ENCODE measurements around the gene IGSF21.

Gene IGSF21

GRCh38 chr1:18182398-18183160 lies 75.0 kb downstream of the IGSF21 start:
- DNase-seq: no peak

DNA sequence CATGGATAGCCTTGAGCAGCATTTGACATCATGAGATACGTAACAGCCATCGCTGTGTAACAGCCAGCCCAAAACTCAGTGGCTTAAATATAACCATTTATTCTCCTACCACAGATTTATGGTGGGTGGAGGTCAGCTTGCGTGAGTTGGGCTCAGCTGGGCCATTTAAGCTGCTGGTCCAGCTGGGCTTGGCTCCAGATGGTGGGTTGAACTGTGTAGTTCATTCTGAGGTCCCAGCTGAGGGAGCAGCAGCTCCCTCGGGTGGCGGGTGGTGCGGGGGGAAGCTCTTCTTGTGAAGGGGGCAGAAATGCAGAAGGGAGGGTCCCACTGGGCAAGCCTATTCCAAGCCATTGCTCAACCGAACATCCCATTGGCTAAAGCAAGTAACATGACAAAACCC lies 75.9 kb downstream of the IGSF21 start:
- no peak for DNase-seq

GRCh38 chr1:18187054-18187453 lies 79.5 kb downstream of the IGSF21 start:
- DNase-seq: no peak

DNA sequence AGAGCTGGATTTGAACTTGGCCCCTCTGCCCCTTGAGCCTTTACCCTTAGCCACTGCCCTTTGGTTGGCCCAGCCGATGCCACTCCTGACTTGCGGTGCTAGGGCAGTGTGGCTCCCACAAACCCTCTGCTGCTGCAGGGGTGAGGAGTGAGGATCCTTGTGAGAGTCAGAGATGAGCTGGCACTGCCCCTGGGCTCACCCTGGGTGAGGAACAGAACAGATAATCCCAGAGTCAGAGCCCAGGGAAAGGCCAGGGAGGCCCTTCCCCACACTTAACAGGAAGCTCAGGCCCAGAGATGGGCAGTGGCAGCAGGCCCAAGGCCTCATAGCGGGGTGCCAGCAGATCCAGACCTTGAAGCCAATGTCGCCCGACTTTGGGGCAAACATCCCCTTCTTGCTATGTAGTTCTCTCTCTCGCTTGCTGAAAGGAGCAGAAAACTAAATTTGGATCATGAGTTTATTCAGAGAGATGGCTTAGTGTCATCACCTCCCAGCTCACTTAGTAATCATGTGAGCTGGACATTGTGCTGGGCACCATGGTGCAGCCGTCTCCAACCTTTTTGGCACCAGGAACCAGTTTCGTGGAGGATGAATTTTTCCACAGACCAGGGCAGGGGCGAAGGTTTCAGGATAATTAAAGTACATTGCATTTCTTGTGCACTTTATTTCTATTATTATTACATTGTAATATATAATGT lies 81.4 kb downstream of the IGSF21 start:
- no peak for DNase-seq

DNA sequence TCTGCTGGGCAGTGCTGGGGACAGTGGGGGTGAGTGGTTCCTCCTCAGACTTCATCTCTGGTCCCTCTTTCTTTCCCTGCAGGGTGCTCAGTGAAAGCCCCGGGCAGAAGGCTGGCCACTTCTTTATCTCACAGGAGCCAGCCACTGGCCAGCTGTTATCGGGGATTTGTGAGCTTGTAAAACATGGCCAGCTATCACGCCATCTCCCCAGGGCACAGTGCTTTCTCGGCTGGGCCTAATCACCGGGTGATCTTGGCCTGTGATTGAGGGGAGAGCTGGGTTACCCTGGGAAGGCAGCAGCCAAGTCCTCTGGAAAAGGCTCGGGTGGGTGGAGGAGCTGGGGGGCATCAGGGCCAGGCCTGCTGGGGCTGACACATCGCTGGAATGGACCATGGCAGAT lies 83.0 kb downstream of the IGSF21 start:
- DNase-seq: no peak

DNA sequence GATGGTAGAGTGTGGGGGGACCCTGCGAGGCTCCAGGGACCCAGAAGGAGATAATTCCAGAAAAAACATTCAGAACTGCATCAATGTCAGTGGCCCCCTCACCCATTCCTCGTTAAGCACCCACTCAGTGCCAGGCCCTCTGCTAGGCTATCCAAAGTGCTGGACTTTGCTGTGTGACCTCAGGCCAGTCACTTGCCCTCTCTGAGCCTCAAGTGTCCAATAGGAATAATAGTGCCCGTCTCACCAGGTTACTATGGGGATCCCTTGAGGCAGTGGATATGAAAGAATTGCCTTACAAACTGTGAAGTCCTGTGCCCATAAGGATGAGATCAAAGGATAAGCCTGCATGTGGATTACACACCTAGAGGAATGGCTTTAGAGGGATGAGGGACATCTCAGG lies 83.4 kb downstream of the IGSF21 start:
- no peak for DNase-seq

- no peak for DNase-seq
Observed at GRCh38 chr1:18191481-18192155, 84.0 kb downstream of the IGSF21 start.

- DNase-seq: no peak
Observed at GRCh38 chr1:18192182-18192581, 84.6 kb downstream of the IGSF21 start.

GRCh38 chr1:18192974-18193373 lies 85.4 kb downstream of the IGSF21 start:
- DNase-seq: no peak

DNA sequence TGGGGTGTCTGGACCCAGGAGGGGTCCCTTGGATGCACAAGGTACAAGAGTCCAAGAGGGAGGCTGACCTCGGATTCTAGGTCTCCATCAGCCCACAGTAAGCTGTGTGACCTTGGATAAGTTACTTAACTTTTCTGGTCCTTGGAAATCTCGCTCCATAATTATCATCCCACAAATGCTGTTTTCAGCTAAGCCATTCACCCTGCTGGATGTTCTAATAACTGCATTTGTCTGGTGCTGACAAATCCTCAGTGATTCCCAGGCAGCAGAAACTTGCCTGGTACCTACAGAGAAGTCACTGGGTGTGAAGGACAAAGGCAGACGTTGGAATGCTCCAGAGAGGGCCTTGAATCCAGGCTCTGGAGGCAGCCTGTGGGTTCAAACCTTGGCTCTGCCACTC lies 89.7 kb downstream of the IGSF21 start:
- DNase-seq: no peak

DNA sequence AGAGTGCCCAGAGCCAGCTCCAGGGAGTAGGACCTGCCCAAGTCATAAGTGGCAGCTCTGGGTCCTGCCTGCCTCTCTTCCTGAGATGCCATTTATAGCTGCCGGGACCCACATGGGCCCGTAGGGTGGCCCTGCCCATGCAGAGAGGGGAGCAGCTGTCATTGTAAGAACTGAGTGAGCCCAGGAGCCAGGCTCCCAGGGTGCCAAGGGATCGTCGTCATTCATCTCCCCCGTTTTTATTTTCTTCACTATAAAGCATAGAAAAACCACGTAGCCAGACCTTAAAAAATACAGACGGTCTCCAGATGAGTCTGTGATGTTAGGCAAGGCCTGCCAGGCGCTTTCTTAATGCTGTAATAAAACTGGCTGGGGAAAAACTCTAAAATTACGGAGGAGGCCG lies 90.7 kb downstream of the IGSF21 start:
- DNase-seq: no peak

DNA sequence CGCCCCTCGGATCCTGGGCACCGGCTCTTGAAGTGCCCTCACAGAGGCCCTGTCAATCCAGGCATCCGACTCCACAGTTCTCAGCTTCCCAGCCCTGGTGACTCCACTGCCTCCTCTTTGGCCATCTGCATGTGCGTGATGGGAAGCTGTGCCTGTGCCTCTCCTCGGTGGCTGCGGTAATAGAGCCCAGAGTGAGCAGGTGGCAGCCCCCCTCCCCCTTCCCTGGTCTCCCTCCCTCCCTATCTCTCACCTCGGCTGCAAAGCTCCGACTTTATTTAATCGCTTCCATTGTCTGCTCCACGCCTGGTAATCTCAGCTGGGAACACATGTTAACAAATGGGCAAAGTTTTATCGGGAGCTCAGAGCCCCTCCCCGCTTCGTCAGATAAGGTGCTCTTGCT lies 91.9 kb downstream of the IGSF21 start:
- DNase-seq: no peak

- no peak for DNase-seq
Observed at GRCh38 chr1:18200136-18200717, 92.6 kb downstream of the IGSF21 start.

GRCh38 chr1:18200918-18201317 lies 93.3 kb downstream of the IGSF21 start:
- no peak for DNase-seq

GRCh38 chr1:18201997-18202719 lies 94.6 kb downstream of the IGSF21 start:
- no peak for DNase-seq

DNA sequence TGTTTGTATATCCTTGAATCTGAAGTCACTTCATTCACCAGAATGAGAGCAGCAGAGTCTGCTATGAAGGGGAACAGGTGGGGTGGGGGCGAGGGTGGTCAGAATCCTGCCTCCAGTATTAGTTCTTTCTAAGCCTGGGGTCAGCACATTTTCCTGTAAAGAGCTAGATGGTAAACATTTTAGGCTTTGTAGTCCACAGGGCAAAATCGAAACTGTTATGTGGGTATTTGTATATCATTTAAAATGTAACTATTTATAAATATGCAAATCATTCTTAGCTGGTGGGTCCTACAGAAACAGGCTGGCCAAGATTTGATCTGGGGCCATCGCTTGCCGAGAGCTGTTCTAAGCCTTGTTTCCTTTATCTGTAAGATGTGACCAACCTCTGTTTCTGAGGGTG lies 96.0 kb downstream of the IGSF21 start:
- no peak for DNase-seq

GRCh38 chr1:18204575-18204974 lies 97.0 kb downstream of the IGSF21 start:
- no peak for DNase-seq

DNA sequence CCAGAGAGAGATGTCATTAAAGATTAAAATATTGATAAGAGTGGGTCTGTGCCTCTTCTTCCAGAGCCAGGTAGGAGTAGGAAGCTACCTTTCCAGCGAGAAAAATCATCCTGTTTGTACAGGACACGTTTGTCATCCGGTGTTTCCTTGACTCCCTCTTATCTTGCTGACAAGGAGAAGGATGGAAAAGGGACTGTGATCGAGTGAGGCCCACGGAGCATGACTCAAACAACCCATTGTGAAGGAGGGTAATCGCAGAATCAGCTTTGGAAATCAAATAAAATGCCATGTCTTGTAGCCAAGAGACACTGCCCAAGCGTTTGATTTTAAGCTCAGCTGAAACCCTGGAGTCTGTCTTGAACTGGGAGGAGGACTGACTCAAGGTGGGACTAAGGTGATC lies 97.7 kb downstream of the IGSF21 start:
- no peak for DNase-seq

DNA sequence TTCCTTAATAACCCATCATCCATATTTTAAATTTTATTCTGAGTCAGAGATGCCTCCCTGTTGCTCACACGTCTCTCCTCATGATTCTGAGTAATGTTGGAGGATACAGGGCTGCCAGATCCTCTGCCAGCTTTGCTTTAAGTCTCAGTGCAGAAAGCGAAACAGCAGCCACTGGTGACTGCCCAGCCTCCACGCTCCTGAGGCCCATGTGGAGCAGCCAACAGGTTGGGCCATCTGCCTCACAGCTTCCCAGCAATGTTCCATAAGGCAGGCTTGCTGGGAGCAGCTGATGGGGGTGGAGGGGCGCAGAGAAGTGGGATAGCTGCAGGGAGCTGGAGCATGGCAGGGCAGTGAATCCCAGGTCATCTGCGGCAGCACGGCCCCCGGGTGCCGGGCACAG lies 104.2 kb downstream of the IGSF21 start:
- DNase-seq: no peak

DNA sequence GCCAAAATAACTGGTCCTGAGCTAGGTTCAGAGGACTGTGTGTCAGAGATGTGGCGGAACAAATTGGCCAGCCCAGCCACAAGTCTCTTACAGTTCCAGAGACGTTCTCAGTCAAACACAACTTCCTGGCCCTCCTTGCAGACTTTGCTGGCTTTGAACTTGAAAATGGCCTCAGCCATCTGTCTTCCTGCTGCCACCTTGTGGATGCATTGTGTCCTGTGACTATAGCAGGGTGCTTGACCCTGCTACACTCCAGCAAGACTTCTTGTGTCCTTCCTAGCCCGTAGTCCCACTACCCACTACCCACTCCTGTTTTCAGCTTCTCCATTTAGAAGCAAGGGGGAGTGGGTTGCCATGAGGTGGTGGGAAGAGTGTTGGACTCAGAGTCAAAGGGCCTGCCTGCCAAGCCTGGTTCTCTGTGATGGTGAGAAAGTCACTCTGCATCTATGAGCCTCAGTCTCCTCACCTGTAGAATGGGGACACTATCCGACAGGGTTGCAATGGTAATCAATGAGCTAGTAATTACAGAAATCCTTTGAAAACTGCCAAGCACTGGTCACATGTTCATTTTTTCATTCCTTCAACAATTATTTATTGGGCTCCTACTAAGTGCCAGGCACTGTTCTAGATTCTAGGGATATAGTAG lies 109.9 kb downstream of the IGSF21 start:
- peak in 1 of 5 experiments; percentile 14 for DNase-seq

- DNase-seq: no peak
Observed at GRCh38 chr1:18229625-18230024, 122.0 kb downstream of the IGSF21 start.

DNA sequence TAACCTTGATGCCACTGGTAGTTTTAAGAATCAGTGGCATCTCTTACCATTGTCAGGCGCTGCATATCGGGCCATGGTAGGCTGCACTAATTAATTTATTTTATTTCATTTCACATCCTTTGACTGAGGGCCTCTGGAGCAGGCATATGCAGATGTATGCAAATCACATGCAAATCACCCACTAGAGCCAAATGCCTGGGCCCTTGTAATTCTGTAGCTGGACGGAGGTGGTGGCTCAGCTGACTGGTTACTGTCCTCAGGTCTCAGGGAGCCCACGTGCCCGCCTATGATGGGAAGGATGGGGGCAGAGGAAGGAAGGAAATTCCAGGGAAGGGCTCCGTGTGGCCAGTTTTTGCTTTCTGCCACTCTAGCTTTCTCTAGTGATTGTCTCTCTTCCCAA lies 122.7 kb downstream of the IGSF21 start:
- no peak for DNase-seq

All from T-helper 2 cell (primary cell).